ENCODE results near the gene KCTD20. TPM values are rescaled to one million over a fixed set of nuclear protein-coding genes. Genes with fewer than 3 reads are reported as not detected.

The KCTD20 gene
- total and polyA plus RNA-seq, 10 of the 15 experiments (the other 5 are each of a cell fraction or from before 2014, with no cell fraction given), result 18.1 to 77.0 (median 50.5) TPM

DNA sequence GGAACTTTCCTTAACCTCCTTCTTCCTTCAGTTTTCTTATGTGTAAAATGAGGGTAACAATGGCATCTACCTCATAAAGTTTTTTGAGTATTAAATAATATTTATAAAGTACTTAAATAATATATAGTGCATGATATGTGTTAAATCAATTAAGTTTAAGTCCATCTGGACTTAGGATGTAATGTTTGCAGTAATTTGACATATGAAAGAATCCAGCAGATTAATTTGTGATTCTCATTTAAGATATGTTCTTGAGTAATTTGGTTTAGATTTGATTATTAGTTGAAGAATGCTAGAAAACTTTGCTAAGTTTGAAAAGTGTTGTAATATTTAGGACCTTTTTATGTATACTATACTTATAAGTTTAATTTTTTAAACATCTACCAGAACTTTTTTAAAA, 18.1 kb downstream of the KCTD20 start:
- Histone ChIP-seq H3K9me3 (replicated peaks; ENCODE audit: control insufficient read depth, insufficient read depth, low read length) (no peaks in the 10 kb centered on the region), H3K4me1 (ENCODE audit: control insufficient read depth, insufficient read depth, low read length) (no peaks in the 10 kb centered on the region), H4K20me1 (ENCODE audit: control insufficient read depth, insufficient read depth) (no peaks in the 10 kb centered on the region), H3K27ac (ENCODE audit: control insufficient read depth, insufficient read depth) (no peak overlapping the region), H2AFZ (ENCODE audit: control insufficient read depth, low read depth, low read length) (no peak overlapping the region), H3K36me3 (ENCODE audit: control insufficient read depth in 2 of 2, insufficient read depth in 2 of 2, low read length in 1 of 2) (peaks cover 0 to 2% of the 10 kb centered on the region in 2 experiments; a peak in 1 of 4 replicates), H3K27me3 (replicated peaks in 1 of 2; ENCODE audit: control insufficient read depth in 2 of 2, insufficient read depth in 2 of 2, low read length in 1 of 2) (no peaks in the 10 kb centered on the region), H3K9ac (ENCODE audit: control insufficient read depth, insufficient read depth, low read length) (no peak overlapping the region), H3K4me3 (no peak overlapping the region), H3K4me2 (ENCODE audit: control insufficient read depth, insufficient read depth) (no peak overlapping the region), H3K79me2 (ENCODE audit: control insufficient read depth, insufficient read depth, low read length) (peaks cover 29% of the 10 kb centered on the region)
- ATAC-seq (no peak), DNase-seq (ENCODE audit: low read depth, low spot score) (no peak), FAIRE-seq (no peak)
- POLR2A ChIA-PET, result interaction anchor here (1.1 kb wide), 1 partner anchor 9 kb away, joined by 3 read pairs; no protein-coding TSS in a partner anchor
- TF ChIP-seq CBX5 (IDR thresholded peaks at IDR 0.05; ENCODE audit: low read depth), result no peak
- no peak for TF ChIP-seq POLR2A (IDR thresholded peaks at IDR 0.05; ENCODE audit: low read depth, low read length)
- TF ChIP-seq, protein P1, sequence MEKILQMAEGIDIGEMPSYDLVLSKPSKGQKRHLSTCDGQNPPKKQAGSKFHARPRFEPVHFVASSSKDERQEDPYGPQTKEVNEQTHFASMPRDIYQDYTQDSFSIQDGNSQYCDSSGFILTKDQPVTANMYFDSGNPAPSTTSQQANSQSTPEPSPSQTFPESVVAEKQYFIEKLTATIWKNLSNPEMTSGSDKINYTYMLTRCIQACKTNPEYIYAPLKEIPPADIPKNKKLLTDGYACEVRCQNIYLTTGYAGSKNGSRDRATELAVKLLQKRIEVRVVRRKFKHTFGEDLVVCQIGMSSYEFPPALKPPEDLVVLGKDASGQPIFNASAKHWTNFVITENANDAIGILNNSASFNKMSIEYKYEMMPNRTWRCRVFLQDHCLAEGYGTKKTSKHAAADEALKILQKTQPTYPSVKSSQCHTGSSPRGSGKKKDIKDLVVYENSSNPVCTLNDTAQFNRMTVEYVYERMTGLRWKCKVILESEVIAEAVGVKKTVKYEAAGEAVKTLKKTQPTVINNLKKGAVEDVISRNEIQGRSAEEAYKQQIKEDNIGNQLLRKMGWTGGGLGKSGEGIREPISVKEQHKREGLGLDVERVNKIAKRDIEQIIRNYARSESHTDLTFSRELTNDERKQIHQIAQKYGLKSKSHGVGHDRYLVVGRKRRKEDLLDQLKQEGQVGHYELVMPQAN (conservative IDR thresholded peaks at IDR 0.05), result no peak
- TF ChIP-seq BRCA1 (IDR thresholded peaks at IDR 0.05; ENCODE audit: low read depth, low read length), result no peak
- TF ChIP-seq, protein P2, sequence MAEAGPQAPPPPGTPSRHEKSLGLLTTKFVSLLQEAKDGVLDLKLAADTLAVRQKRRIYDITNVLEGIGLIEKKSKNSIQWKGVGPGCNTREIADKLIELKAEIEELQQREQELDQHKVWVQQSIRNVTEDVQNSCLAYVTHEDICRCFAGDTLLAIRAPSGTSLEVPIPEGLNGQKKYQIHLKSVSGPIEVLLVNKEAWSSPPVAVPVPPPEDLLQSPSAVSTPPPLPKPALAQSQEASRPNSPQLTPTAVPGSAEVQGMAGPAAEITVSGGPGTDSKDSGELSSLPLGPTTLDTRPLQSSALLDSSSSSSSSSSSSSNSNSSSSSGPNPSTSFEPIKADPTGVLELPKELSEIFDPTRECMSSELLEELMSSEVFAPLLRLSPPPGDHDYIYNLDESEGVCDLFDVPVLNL (IDR thresholded peaks at IDR 0.05; ENCODE audit: low read depth, low read length), result no peak
- no peak for TF ChIP-seq TARDBP (IDR thresholded peaks at IDR 0.05; ENCODE audit: borderline replicate concordance)
- no peak for TF ChIP-seq NR2F1 (conservative IDR thresholded peaks at IDR 0.05)
- TF ChIP-seq, protein P3, sequence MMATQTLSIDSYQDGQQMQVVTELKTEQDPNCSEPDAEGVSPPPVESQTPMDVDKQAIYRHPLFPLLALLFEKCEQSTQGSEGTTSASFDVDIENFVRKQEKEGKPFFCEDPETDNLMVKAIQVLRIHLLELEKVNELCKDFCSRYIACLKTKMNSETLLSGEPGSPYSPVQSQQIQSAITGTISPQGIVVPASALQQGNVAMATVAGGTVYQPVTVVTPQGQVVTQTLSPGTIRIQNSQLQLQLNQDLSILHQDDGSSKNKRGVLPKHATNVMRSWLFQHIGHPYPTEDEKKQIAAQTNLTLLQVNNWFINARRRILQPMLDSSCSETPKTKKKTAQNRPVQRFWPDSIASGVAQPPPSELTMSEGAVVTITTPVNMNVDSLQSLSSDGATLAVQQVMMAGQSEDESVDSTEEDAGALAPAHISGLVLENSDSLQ (IDR thresholded peaks at IDR 0.05), result no peak
- TF ChIP-seq RB1 (IDR thresholded peaks at IDR 0.05; ENCODE audit: borderline replicate concordance), result no peak
- TF ChIP-seq JUND (IDR thresholded peaks at IDR 0.05; ENCODE audit: low read depth, low read length), result no peak
- TF ChIP-seq CEBPB (IDR thresholded peaks at IDR 0.05; ENCODE audit: borderline replicate concordance in 1 of 2, low read depth in 2 of 2, low read length in 2 of 2), result no peak
- no peak for TF ChIP-seq TBL1XR1 (IDR thresholded peaks at IDR 0.05; ENCODE audit: low read depth, low read length)
- no peak for TF ChIP-seq ATF2 (IDR thresholded peaks at IDR 0.05; ENCODE audit: low read length)
- no peak for TF ChIP-seq PAX5 (IDR thresholded peaks at IDR 0.05; ENCODE audit: borderline replicate concordance, low read depth, low read length)
- TF ChIP-seq ZNF207 (IDR thresholded peaks at IDR 0.05; ENCODE audit: borderline replicate concordance), result no peak
- no peak for TF ChIP-seq ZNF622 (IDR thresholded peaks at IDR 0.05)
- TF ChIP-seq HDAC2 (IDR thresholded peaks at IDR 0.05), result no peak
- no TSS peak for BruUV-seq (replicated peaks)
- intact Hi-C loops (cut with micrococcal nuclease; ENCODE audit: unreplicated experiment), result no loop called here
- CTCF ChIA-PET, result interaction anchor here (0.5 to 1.3 kb wide), 3 partner anchors 9 to 17 kb away, joined by 3 to 4 read pairs (median 3); no protein-coding TSS in a partner anchor
- RAD21 ChIA-PET (ENCODE audit: unreplicated experiment), result no interaction called here
- SMC1A ChIA-PET (ENCODE audit: uncharacterized antibody, unreplicated experiment), result interaction anchor here (0.6 to 3.6 kb wide), 3 partner anchors 10 to 18 kb away, joined by 3 to 14 read pairs (median 6); partner anchors contain the start of gene KCTD20
- in situ Hi-C loops (cut with MboI), result no loop called here
